Glomerular visceral epithelial cell (primary cell): Measurements from ENCODE around the gene KCTD2.
A peak's percentile ranks its signal among the peaks of the same experiment; 100 is the strongest.
"Not testable (repeated sequence)": the region's sequence is repeated elsewhere in the genome, so short reads cannot be mapped to it uniquely, and the experiment has no call there.

Source experiments
- DNase-seq: peaks from one replicate; pipeline ENCODE4 v3.0.0-alpha.2; 2016; ENCODE audit errors: extremely low spot score

The KCTD2 gene

GRCh38 chr17:75020331-75021110 lies 26.5 kb upstream of the KCTD2 start:
- DNase-seq = no peak

- no peak for DNase-seq
These were observed 22.2 kb upstream of the KCTD2 start for GRCh38 chr17:75024686-75025397.

GRCh38 chr17:75025398-75025734 lies 21.7 kb upstream of the KCTD2 start:
- DNase-seq = not testable (repeated sequence)

GRCh38 chr17:75026650-75027049 lies 20.4 kb upstream of the KCTD2 start:
- DNase-seq = not testable (repeated sequence)

- DNase-seq = no peak
These were observed 16.9 kb upstream of the KCTD2 start for GRCh38 chr17:75030161-75030560.

- peak; percentile 70 for DNase-seq
These were observed 14.9 kb upstream of the KCTD2 start for GRCh38 chr17:75031972-75032719.

GRCh38 chr17:75032720-75033280 lies 14.2 kb upstream of the KCTD2 start:
- peak; percentile 22 for DNase-seq

- DNase-seq = peak; percentile 96
These were observed 13.4 kb upstream of the KCTD2 start for GRCh38 chr17:75033346-75034235.

- peak; percentile 93 for DNase-seq
These were observed 12.7 kb upstream of the KCTD2 start for GRCh38 chr17:75034236-75034908.

GRCh38 chr17:75036643-75037268 lies 10.3 kb upstream of the KCTD2 start:
- DNase-seq = no peak

GRCh38 chr17:75039238-75039637 lies 7.8 kb upstream of the KCTD2 start:
- no peak for DNase-seq

GRCh38 chr17:75041656-75042280 lies 5.3 kb upstream of the KCTD2 start:
- DNase-seq = no peak

- DNase-seq = not testable (repeated sequence)
These were observed 3.2 kb upstream of the KCTD2 start for GRCh38 chr17:75043789-75044188.

GRCh38 chr17:75044716-75045115 lies 2.3 kb upstream of the KCTD2 start:
- DNase-seq = no peak

GRCh38 chr17:75045946-75046406 lies 1.0 kb upstream of the KCTD2 start:
- DNase-seq = not testable (repeated sequence)

GRCh38 chr17:75047398-75048098 lies 523 bp downstream of the KCTD2 start:
- DNase-seq = peak; percentile 18

GRCh38 chr17:75048249-75048878 lies 1.3 kb downstream of the KCTD2 start:
- DNase-seq = no peak

- DNase-seq = no peak
These were observed 2.0 kb downstream of the KCTD2 start for GRCh38 chr17:75049057-75049456.
